GM12865 (cell line): Measurements from ENCODE around the gene XPNPEP1.

ENCODE experiments used
- DNase-seq: peaks from one replicate; pipeline ENCODE4 v3.0.0; 2010; ENCODE audit warnings: low read depth
- H3K4me3 ChIP-seq: 2 replicates; pipeline ENCODE4 v1.5.1; 2011; ENCODE audit warnings: mild to moderate bottlenecking, low read depth, low read length, control low read depth
- CTCF ChIP-seq: IDR thresholded peaks from 2 replicates; pipeline ENCODE4 v1.5.1; 2011; ENCODE audit warnings: low read length, control low read depth, low read depth, inconsistent platforms; ENCODE audit not compliant: insufficient read depth; ENCODE audit errors: missing control alignments

Gene XPNPEP1

GRCh38 chr10:109899356-109900331, 23.7 kb downstream of the XPNPEP1 start:
- no peak for TF ChIP-seq CTCF
- DNase-seq, result no peak
- H3K4me3 ChIP-seq, result no peak overlapping the region

- no peak for TF ChIP-seq CTCF
- no peak overlapping the region for H3K4me3 ChIP-seq
- DNase-seq, result no peak
These were observed 24.5 kb downstream of the XPNPEP1 start for GRCh38 chr10:109898666-109899355.

GRCh38 chr10:109898007-109898406, 25.3 kb downstream of the XPNPEP1 start:
- no peak for TF ChIP-seq CTCF
- no peak overlapping the region for H3K4me3 ChIP-seq

GRCh38 chr10:109895848-109896247, 27.5 kb downstream of the XPNPEP1 start:
- no peak overlapping the region for H3K4me3 ChIP-seq
- TF ChIP-seq CTCF, result no peak
- no peak for DNase-seq

More at GRCh38 chr10:109898007-109898406, 25.3 kb downstream of the XPNPEP1 start:
- DNase-seq, result no peak

- H3K4me3 ChIP-seq, result no peak overlapping the region
- no peak for DNase-seq
- no peak for TF ChIP-seq CTCF
These were observed 28.1 kb downstream of the XPNPEP1 start for GRCh38 chr10:109895095-109895818.

- DNase-seq, result no peak
- TF ChIP-seq CTCF, result no peak
- no peak overlapping the region for H3K4me3 ChIP-seq
These were observed 28.8 kb downstream of the XPNPEP1 start for GRCh38 chr10:109894516-109894915.
